Endothelial cell of umbilical vein (primary cell): ENCODE data around the gene STEAP1.

Experiments
- CTCF ChIP-seq, 2 donors: IDR thresholded peaks; 1 replicate in 1 of 2; 2 replicates in 1 of 2; pipeline ENCODE4 v1.5.1; 2011; ENCODE audit warnings: low read length in 2 of 2, mild to moderate bottlenecking in 2 of 2, moderate library complexity in 2 of 2, control low read depth in 1 of 2, inconsistent platforms in 1 of 2, low read depth in 1 of 2; ENCODE audit not compliant: insufficient read depth in 1 of 2; ENCODE audit errors: extremely low read depth in 1 of 2
- JUN ChIP-seq: IDR thresholded peaks from 2 replicates; pipeline ENCODE4 v1.6.1; 2011; ENCODE audit warnings: borderline replicate concordance, low read depth; ENCODE audit not compliant: insufficient read length, insufficient read depth
- POLR2A ChIP-seq: IDR thresholded peaks from 2 replicates; pipeline ENCODE4 v1.6.1; 2012; ENCODE audit warnings: low read depth, mild to moderate bottlenecking, control low read depth, low read length

- TF ChIP-seq POLR2A = no peak
- no peak for TF ChIP-seq CTCF (IDR thresholded peaks at IDR 0.05; ENCODE audit: extremely low read depth in 1 of 2, insufficient read depth in 1 of 2, low read depth in 1 of 2, low read length in 2 of 2)
- no peak for TF ChIP-seq JUN
Measured at GRCh38 chr7:90209776-90210175, 55.5 kb downstream of the STEAP1 start.
